K562 (cell line): Measurements from ENCODE around the gene SPHK2. TPM values are rescaled to one million over a fixed set of nuclear protein-coding genes. Genes with fewer than 3 reads are reported as not detected.

ENCODE experiments used
- ARID2 ChIP-seq: fragments of 450-650 bp; IDR thresholded peaks from 2 replicates; pipeline ENCODE4 v1.6.1; 2017; ENCODE audit warnings: antibody characterized with exemption, mild to moderate bottlenecking
- ARNT ChIP-seq, 2 experiments: fragments of 450-650 bp; IDR thresholded peaks; 2 replicates each; pipeline ENCODE4 v1.6.1; 2016; ENCODE audit warnings: mild to moderate bottlenecking in 1 of 2
- EP400 ChIP-seq: fragments of 450-650 bp; IDR thresholded peaks from 2 replicates; pipeline ENCODE4 v1.6.1; 2017; ENCODE audit warnings: antibody characterized with exemption, mild to moderate bottlenecking, moderate library complexity
- ERF ChIP-seq: fragments of 450-650 bp; formaldehyde crosslinking; IDR thresholded peaks from 2 replicates; pipeline ENCODE4 v1.4.0; 2020; ENCODE audit warnings: mild to moderate bottlenecking, mixed read lengths
- FOXA3 ChIP-seq, 2 experiments: fragments of 450-650 bp in 1 of 2; sonication (generic) in 1 of 2; formaldehyde crosslinking; IDR thresholded peaks in 1 of 2; conservative IDR thresholded peaks in 1 of 2; 2 replicates each; pipeline versions ENCODE4 v1.4.0 to v1.8.0; 2020 to 2022; ENCODE audit warnings: mild to moderate bottlenecking in 2 of 2, missing genetic modification reagents in 1 of 2
- HDGF ChIP-seq: fragments of 450-650 bp; IDR thresholded peaks from 2 replicates; pipeline ENCODE4 v1.6.1; 2016
- ILK ChIP-seq: fragments of 450-650 bp; IDR thresholded peaks from 2 replicates; pipeline ENCODE4 v1.6.1; 2016; ENCODE audit warnings: missing genetic modification characterization, low read depth, mild to moderate bottlenecking, missing compliant biosample characterization, moderate library complexity, borderline replicate concordance
- MLLT1 ChIP-seq, 2 experiments: fragments of 450-650 bp; IDR thresholded peaks; 2 replicates each; pipeline ENCODE4 v1.6.1; 2016
- MYNN ChIP-seq, 2 experiments: sonication (generic); formaldehyde crosslinking in 1 of 2; IDR thresholded peaks; 2 replicates each; pipeline versions ENCODE4 v1.5.0 to v1.6.1; 2016 to 2020; ENCODE audit warnings: antibody characterized with exemption in 1 of 2, missing genetic modification reagents in 1 of 2
- PHF21A ChIP-seq: fragments of 450-650 bp; IDR thresholded peaks from 2 replicates; pipeline ENCODE4 v1.6.1; 2017; ENCODE audit warnings: low read depth, borderline replicate concordance
- POLR2G ChIP-seq: fragments of 200-400 bp; formaldehyde crosslinking; IDR thresholded peaks from 2 replicates; pipeline ENCODE4 v1.6.1; 2017; ENCODE audit warnings: low read depth, mild to moderate bottlenecking, antibody characterized with exemption, low read length, moderate library complexity
- POLR3A ChIP-seq: IDR thresholded peaks from 2 replicates; pipeline ENCODE4 v1.6.1; 2011; ENCODE audit warnings: borderline replicate concordance, mild to moderate bottlenecking, moderate library complexity; ENCODE audit not compliant: insufficient read length, insufficient read depth; ENCODE audit errors: extremely low read depth
- RB1 ChIP-seq: fragments of 450-650 bp; IDR thresholded peaks from 2 replicates; pipeline ENCODE4 v1.6.1; 2017; ENCODE audit warnings: low read depth, mild to moderate bottlenecking
- RBM25 ChIP-seq: fragments of 200-400 bp; formaldehyde crosslinking; IDR thresholded peaks from 2 replicates; pipeline ENCODE4 v1.6.1; 2018; ENCODE audit warnings: low read length, low read depth, moderate library complexity; ENCODE audit not compliant: severe bottlenecking
- TFAM ChIP-seq: fragments of 250-450 bp; sonication (Bioruptor Pico); conservative IDR thresholded peaks from 2 replicates; pipeline ENCODE4 v1.5.0; 2021; ENCODE audit warnings: mild to moderate bottlenecking, moderate library complexity
- TOE1 ChIP-seq, 2 experiments: fragments of 450-650 bp in 1 of 2; sonication (generic) in 1 of 2; formaldehyde crosslinking in 1 of 2; IDR thresholded peaks; 2 replicates each; pipeline versions ENCODE4 v1.7.1 to v1.8.0; 2016 to 2022; ENCODE audit warnings: borderline replicate concordance in 2 of 2, mild to moderate bottlenecking in 2 of 2, antibody characterized with exemption in 1 of 2, inconsistent platforms in 1 of 2, low read depth in 1 of 2, missing genetic modification reagents in 1 of 2, moderate library complexity in 1 of 2
- VEZF1 ChIP-seq: fragments of 200-800 bp; sonication (Bioruptor generic); IDR thresholded peaks from 2 replicates; pipeline ENCODE4 v1.6.1; 2017; ENCODE audit warnings: missing genetic modification characterization, missing compliant biosample characterization
- YY1 ChIP-seq, 3 experiments: IDR thresholded peaks; 2 replicates each; pipeline ENCODE4 v1.6.1; 2011; ENCODE audit warnings: low read length in 2 of 3, mild to moderate bottlenecking in 2 of 3, moderate library complexity in 2 of 3, borderline replicate concordance in 1 of 3, control low read depth in 1 of 3, low read depth in 1 of 3; ENCODE audit not compliant: insufficient read depth in 3 of 3, insufficient replicate concordance in 2 of 3, control insufficient read depth in 1 of 3, insufficient read length in 1 of 3; ENCODE audit errors: extremely low read depth in 1 of 3
- ZNF280B ChIP-seq: fragments of 250-450 bp; sonication (Bioruptor Pico); IDR thresholded peaks from 2 replicates; pipeline ENCODE4 v1.5.1; 2021; ENCODE audit warnings: mild to moderate bottlenecking
- ZNF57 ChIP-seq: fragments of 450-650 bp; formaldehyde crosslinking; IDR thresholded peaks from 2 replicates; pipeline ENCODE4 v1.4.0; 2020; ENCODE audit warnings: mild to moderate bottlenecking, moderate library complexity
- ZNF740 ChIP-seq, 3 experiments: fragments of 200-800 bp in 1 of 3; sonication (Bioruptor generic) in 1 of 3; sonication (generic) in 1 of 3; formaldehyde crosslinking in 1 of 3; IDR thresholded peaks; 2 replicates each; pipeline versions ENCODE4 v1.6.1 to v1.8.0; 2016 to 2022; ENCODE audit warnings: mild to moderate bottlenecking in 2 of 3, missing compliant biosample characterization in 2 of 3, missing genetic modification characterization in 2 of 3, missing genetic modification reagents in 1 of 3
- polyA plus RNA-seq, 8 experiments: library from polyadenylated mRNA; depleted of rRNA in 4 of 8; stranded (reverse) in 5 of 8; unstranded in 3 of 8; fragments of >200 nt; fragmentation: Nextera tagmentation in 2 of 8; fragmentation: Illumina TruSeq in 1 of 8; extraction: Ambion mirVana in 2 of 8; extraction: Trizol in 1 of 8; gene quantifications; 2 replicates each; pipeline versions ENCODE4 v1.2.1 to v1.2.3, GENCODE V29; 2011 to 2014; ENCODE audit warnings: inconsistent platforms in 1 of 8, missing spikeins in 1 of 8
- total RNA-seq, 7 experiments: library from RNA; depleted of rRNA in 6 of 7; stranded (reverse); fragments of >200 nt in 6 of 7; fragmentation: Illumina TruSeq in 2 of 7; extraction: Trizol in 2 of 7; gene quantifications; 2 replicates each; pipeline versions ENCODE4 v1.2.1 to v1.2.3, GENCODE V29; 2011 to 2021; ENCODE audit warnings: low replicate concordance in 1 of 7

SPHK2 gene
- total and polyA plus RNA-seq, 9 of the 15 experiments (the other 6 are each of a cell fraction or from before 2014, with no cell fraction given), result 0.10 to 15.2 (median 2.9) TPM

- TF ChIP-seq POLR3A (no peak), ILK (tag) (no peak), EP400 (peak; percentile 89), ZNF57 (CRISPR knock-in tag) (no peak), ZNF740 (CRISPR knock-in tag; IDR thresholded peaks at IDR 0.05) (peak; percentile 49; the same call in 1 of the 2 replicates), ZNF740 (tag; IDR thresholded peaks at IDR 0.05) (no peak), YY1 (IDR thresholded peaks at IDR 0.05; ENCODE audit: borderline replicate concordance in 1 of 3, control insufficient read depth in 1 of 3, extremely low read depth in 1 of 3, insufficient read depth in 3 of 3, insufficient read length in 1 of 3, insufficient replicate concordance in 2 of 3, low read depth in 1 of 3, low read length in 2 of 3) (peak in 2 of 3 experiments; percentile 17 to 41), RB1 (peak; percentile 62), MYNN (IDR thresholded peaks at IDR 0.05) (0 out of 2 replicates have a peak, but pooled peaks have one; percentile 15), MYNN (CRISPR knock-in tag; IDR thresholded peaks at IDR 0.05) (no peak), TOE1 (IDR thresholded peaks at IDR 0.05; ENCODE audit: borderline replicate concordance) (peak; percentile 92), TOE1 (CRISPR knock-in tag; IDR thresholded peaks at IDR 0.05; ENCODE audit: borderline replicate concordance, low read depth) (no peak), POLR2G (peak; percentile 51), HDGF (no peak), PHF21A (no peak), ARNT (IDR thresholded peaks at IDR 0.05) (peak in 1 of 2 experiments; percentile 81; a peak in 1 of 4 replicates), TFAM (CRISPR knock-in tag) (no peak), ZNF280B (CRISPR knock-in tag) (no peak), FOXA3 (CRISPR knock-in tag; conservative IDR thresholded peaks at IDR 0.05 in 1 of 2, IDR thresholded peaks at IDR 0.05 in 1 of 2) (peak in 1 of 2 experiments; percentile 95; a peak in 1 of 4 replicates), VEZF1 (CRISPR knock-in tag) (peak; percentile 99), RBM25 (peak; percentile 90), ARID2 (no peak), MLLT1 (IDR thresholded peaks at IDR 0.05) (0 out of 4 replicates have a peak, but pooled peaks of 1 of the 2 experiments have one; percentile 18), ERF (CRISPR knock-in tag) (no peak)
Measured at GRCh38 chr19:48637449-48637947, 18.2 kb downstream of the SPHK2 start (continued).
